ENCODE measurements around the gene ATP5F1E. TPM values are rescaled to one million over a fixed set of nuclear protein-coding genes. Genes with fewer than 3 reads are reported as not detected.
"Not testable (repeated sequence)": the region's sequence is repeated elsewhere in the genome, so short reads cannot be mapped to it uniquely, and the experiment has no call there.

Gene ATP5F1E
- total RNA-seq, 1 donor from 2014 or later, result 134 TPM

DNA sequence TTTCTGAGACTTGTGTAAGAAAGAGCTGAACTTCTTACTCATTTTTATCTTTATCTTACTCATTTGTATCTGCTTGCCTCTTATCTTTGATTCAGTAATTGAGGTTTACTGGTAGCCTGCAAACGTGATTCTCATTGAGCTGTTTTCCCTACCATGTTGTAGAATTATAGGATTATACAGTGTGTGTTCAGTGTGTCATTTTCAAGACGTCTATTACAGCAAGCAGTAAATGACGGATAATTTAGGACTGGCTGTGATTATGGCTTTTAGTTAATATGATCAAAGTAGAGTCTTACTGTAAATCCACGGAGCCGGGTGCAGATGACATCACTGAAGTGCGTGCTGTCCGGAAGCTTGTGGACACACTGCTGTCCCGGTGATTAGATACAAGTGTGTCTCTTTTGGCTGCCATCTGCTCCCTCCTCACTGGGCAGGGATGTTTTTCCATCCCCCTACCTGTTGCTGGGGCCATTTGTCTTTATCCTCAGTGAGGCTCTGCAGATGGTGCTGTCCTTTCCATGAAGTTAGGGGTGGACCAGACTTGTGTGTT, 45.1 kb downstream of the ATP5F1E start:
- H3K4me1 ChIP-seq, result peaks cover 51% of the 10 kb centered on the region
- TF ChIP-seq, protein P1, sequence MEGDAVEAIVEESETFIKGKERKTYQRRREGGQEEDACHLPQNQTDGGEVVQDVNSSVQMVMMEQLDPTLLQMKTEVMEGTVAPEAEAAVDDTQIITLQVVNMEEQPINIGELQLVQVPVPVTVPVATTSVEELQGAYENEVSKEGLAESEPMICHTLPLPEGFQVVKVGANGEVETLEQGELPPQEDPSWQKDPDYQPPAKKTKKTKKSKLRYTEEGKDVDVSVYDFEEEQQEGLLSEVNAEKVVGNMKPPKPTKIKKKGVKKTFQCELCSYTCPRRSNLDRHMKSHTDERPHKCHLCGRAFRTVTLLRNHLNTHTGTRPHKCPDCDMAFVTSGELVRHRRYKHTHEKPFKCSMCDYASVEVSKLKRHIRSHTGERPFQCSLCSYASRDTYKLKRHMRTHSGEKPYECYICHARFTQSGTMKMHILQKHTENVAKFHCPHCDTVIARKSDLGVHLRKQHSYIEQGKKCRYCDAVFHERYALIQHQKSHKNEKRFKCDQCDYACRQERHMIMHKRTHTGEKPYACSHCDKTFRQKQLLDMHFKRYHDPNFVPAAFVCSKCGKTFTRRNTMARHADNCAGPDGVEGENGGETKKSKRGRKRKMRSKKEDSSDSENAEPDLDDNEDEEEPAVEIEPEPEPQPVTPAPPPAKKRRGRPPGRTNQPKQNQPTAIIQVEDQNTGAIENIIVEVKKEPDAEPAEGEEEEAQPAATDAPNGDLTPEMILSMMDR (IDR thresholded peaks at IDR 0.05; ENCODE audit: borderline replicate concordance), result no peak
- no peaks in the 10 kb centered on the region for H3K9me3 ChIP-seq (replicated peaks)
- no peak for DNase-seq
- no peak overlapping the region for H3K27ac ChIP-seq (replicated peaks)
- intact Hi-C loops (cut with micrococcal nuclease), result loop anchor here (10.0 kb wide), 1 partner anchor 82 kb away; no protein-coding TSS in a partner anchor
- H3K27me3 ChIP-seq (ENCODE audit: low read depth), result no peaks in the 10 kb centered on the region
- no peak overlapping the region for H3K4me3 ChIP-seq
- H3K36me3 ChIP-seq, result peaks cover 61% of the 10 kb centered on the region

DNA sequence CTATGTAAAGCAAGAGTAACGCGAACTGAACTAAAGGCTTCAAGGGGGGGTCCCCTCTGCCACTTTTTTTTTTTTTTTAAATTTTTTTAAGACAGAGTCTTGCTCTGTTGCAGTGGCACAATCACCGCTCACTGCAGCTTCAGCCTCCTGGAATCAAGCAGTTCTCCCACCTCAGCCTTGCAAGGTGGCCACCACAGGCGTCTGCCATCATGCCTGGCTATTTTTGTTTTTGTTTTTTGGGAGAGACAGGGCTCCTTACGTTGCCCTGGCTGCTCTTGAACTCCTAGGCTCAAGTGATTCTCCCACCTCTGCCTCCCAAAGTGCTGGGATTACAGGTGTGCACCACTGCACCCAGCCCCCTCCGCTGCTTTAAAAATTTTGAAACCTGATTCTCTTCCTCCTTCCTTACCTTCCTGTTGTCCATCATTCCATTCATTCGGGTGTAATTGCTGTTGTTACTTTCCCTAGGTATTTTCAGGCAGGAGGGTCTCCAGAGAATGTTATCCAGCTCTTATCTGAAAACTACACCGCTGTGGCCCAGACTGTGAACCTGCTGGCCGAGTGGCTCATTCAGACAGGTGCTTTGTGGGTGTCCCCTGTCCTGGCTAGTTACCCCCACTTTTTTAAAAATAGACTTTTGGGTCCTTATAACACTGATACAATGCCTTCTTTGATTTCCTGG, 45.7 kb downstream of the ATP5F1E start:
- intact Hi-C loops (cut with micrococcal nuclease), result loop anchor here (10.0 kb wide), 1 partner anchor 82 kb away; no protein-coding TSS in a partner anchor
- TF ChIP-seq, protein P1 (IDR thresholded peaks at IDR 0.05; ENCODE audit: borderline replicate concordance), result no peak
- no peak overlapping the region for H3K4me3 ChIP-seq
- no peaks in the 10 kb centered on the region for H3K27me3 ChIP-seq (ENCODE audit: low read depth)
- peaks cover 54% of the 10 kb centered on the region for H3K36me3 ChIP-seq
- H3K27ac ChIP-seq (replicated peaks), result no peak overlapping the region
- no peaks in the 10 kb centered on the region for H3K9me3 ChIP-seq (replicated peaks)
- no peak for DNase-seq
- H3K4me1 ChIP-seq, result peaks cover 54% of the 10 kb centered on the region

DNA sequence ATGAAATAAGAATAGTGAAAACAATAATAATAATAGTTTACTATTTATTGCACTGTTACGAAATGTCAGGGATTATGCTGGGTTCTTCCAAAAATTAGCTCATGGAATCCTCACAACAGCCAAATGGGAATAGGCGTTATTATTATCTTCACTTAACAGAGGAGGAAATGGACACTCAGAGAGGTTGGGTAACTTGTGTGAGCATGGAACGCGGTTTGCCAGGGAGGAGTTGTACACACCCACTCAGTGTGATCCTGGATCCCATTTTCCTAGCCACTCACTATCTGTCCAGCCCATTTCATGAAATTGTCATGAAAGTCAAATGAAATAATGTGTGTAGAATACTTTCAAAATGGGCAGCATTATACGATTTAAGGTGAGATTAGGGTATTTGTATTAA, 46.5 kb downstream of the ATP5F1E start:
- Histone ChIP-seq H3K36me3 (peaks cover 47% of the 10 kb centered on the region), H3K27ac (replicated peaks) (no peak overlapping the region), H3K27me3 (ENCODE audit: low read depth) (no peaks in the 10 kb centered on the region), H3K9me3 (replicated peaks) (no peaks in the 10 kb centered on the region), H3K4me1 (peaks cover 57% of the 10 kb centered on the region), H3K4me3 (no peak overlapping the region)
- DNase-seq, result no peak
- intact Hi-C loops (cut with micrococcal nuclease), result loop anchor here (10.0 kb wide), 1 partner anchor 81 kb away; no protein-coding TSS in a partner anchor
- TF ChIP-seq, protein P1 (IDR thresholded peaks at IDR 0.05; ENCODE audit: borderline replicate concordance), result no peak

DNA sequence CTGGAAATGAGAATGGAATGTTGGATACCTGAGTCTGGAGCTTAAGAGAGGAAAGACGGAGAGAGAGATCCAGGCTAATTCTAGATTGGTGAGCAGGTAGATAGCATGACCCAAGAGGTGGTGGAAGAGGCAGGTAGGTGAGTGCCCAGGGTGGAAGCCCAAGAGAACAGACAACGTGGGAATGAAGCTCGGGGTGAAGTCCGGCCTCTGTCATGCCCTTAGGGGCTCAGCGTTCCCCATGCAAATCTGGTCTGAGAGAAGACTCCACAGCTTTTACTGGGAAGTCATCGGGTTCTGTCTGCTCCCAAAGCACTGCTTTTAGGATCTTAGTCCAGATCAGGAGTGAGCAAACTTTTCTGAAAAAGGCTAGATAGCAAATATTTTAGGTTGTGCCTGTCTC, 47.4 kb downstream of the ATP5F1E start:
- H3K27ac ChIP-seq (replicated peaks), result peak overlapping the region; percentile 8
- H3K36me3 ChIP-seq, result peaks cover 37% of the 10 kb centered on the region
- H3K4me1 ChIP-seq, result peaks cover 60% of the 10 kb centered on the region
- TF ChIP-seq, protein P1 (IDR thresholded peaks at IDR 0.05; ENCODE audit: borderline replicate concordance), result no peak
- intact Hi-C loops (cut with micrococcal nuclease), result loop anchor here (10.0 kb wide), 1 partner anchor 80 kb away; no protein-coding TSS in a partner anchor
- H3K27me3 ChIP-seq (ENCODE audit: low read depth), result no peaks in the 10 kb centered on the region
- H3K9me3 ChIP-seq (replicated peaks), result no peaks in the 10 kb centered on the region
- DNase-seq, result no peak
- H3K4me3 ChIP-seq, result no peak overlapping the region

DNA sequence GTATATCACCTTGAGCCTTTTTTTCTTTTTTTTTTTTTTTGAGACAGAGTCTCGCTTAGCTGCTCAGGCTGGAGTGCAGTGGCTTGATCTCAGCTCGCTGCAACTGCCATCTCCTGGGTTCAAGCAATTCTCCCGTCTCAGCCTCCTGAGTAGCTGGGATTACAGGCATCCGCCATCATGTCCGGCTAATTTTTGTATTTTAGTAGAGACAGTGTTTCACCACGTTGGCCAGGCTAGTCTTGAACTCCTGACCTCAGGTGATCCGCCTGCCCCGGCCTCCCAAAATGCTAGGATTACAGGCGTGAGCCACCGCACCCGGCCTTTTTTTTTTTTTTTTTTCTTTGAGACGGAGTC, 49.0 kb downstream of the ATP5F1E start:
- H3K4me3 ChIP-seq; H3K27ac ChIP-seq (replicated peaks); H3K9me3 ChIP-seq (replicated peaks); H3K27me3 ChIP-seq (ENCODE audit: low read depth); DNase-seq: not testable (repeated sequence)
- Histone ChIP-seq H3K4me1 (peaks cover 60% of the 10 kb centered on the region), H3K36me3 (peaks cover 21% of the 10 kb centered on the region)
- intact Hi-C loops (cut with micrococcal nuclease), result loop anchor here (10.0 kb wide), 1 partner anchor 78 kb away; no protein-coding TSS in a partner anchor
